ENCODE measurements around the gene FAM168A.
"Not testable (repeated sequence)": the region's sequence is repeated elsewhere in the genome, so short reads cannot be mapped to it uniquely, and the experiment has no call there.

FAM168A gene

DNA sequence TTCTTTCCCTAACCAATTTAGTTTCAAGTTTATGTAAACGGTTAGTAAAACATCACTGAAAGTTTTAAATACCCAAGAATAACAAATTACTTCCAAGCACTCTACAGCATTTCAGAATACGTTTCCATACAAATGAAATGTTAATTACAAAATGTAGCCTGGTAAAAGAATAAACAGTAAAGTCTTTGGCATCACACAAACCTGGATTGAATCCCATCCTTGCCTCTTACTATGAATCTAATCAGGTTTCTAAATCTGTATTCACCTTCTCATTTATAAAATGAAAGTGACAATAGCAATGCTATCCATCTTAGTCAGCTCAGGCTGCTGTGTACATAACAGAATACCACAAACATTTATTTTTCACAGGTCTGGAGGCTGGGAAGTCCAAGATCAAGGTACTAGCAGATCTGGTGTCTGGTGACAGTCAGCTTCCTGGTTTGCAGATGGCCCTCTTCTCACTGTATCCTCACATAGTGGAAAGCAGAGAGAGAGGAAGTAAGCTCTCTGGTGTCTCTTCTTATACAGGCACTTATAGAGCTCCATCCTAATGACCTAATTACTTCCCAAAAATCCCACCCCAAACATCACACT lies 19.2 kb downstream of the FAM168A start:
- H3K4me1 ChIP-seq (ENCODE audit: control insufficient read depth, insufficient read depth, low read length) = peaks cover 6% of the 10 kb centered on the region
- no peaks in the 10 kb centered on the region for H3K36me3 ChIP-seq (ENCODE audit: control insufficient read depth, insufficient read depth, low read length)
- no peaks in the 10 kb centered on the region for H3K9me3 ChIP-seq (ENCODE audit: control insufficient read depth, low read length)
- no peak overlapping the region for H3K4me3 ChIP-seq (ENCODE audit: insufficient read depth, low read depth, low read length)
- H3K27ac ChIP-seq (ENCODE audit: insufficient read depth, low read depth, low read length, poor library complexity, severe bottlenecking) = no peak overlapping the region
- 92 to 97% methylated on average over 2 of the region's 2 CpGs for whole genome bisulfite sequencing, 2 experiments
- H3K27me3 ChIP-seq (ENCODE audit: control insufficient read depth, insufficient read depth, low read length, poor library complexity, severe bottlenecking) = no peaks in the 10 kb centered on the region

DNA sequence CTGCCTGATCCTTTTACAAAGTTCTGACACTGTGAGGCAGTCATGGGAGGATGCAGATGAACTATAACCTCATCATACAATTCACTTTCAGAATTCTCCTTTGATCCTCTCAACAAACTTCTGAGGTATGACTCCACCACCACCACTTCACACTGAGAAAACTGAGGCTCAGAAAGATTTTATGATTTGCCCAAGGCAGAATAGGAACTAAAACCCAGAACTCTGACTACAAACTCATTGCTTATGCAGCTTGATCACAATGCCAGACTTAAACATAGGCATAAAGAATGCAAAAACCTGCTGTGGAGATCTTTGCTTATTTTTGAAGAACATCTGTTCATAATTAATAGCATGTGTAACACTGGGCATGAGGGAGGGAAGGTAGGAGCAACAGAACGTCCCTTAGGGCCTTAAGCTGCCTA lies 20.4 kb downstream of the FAM168A start:
- WGBS, 2 experiments = 83 to 85% methylated on average over 1 of the region's 1 CpG
- no peak overlapping the region for H3K27ac ChIP-seq (ENCODE audit: insufficient read depth, low read depth, low read length, poor library complexity, severe bottlenecking)
- H3K36me3 ChIP-seq (ENCODE audit: control insufficient read depth, insufficient read depth, low read length) = no peaks in the 10 kb centered on the region

DNA sequence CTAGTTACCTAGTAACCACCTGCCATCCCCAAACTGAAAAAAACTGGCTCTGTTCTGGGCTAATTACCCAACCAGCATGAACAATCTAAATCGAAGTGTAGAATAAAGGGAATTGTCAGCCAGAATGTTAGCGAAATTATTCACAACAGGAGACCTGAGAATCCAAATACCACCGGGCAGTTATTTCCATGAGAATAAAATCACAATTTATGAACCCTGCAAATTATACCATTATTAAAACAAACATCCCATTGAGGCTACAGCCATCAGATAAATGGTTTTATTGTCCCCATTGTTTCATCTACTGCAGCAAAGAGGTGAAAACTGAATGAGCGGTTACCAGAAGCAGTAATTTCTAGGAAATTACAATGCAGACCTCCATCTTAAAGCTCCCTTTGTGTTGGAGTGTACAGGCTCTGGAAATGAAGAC lies 21.7 kb downstream of the FAM168A start:
- H3K27ac ChIP-seq (ENCODE audit: insufficient read depth, low read depth, low read length, poor library complexity, severe bottlenecking) = peak overlapping the region; percentile 64
- no peaks in the 10 kb centered on the region for H3K27me3 ChIP-seq (ENCODE audit: control insufficient read depth, insufficient read depth, low read length, poor library complexity, severe bottlenecking)
- H3K4me1 ChIP-seq (ENCODE audit: control insufficient read depth, insufficient read depth, low read length) = peaks cover 6% of the 10 kb centered on the region
- 80 to 84% methylated on average over 4 of the region's 4 CpGs for WGBS, 2 experiments
- no peak overlapping the region for H3K4me3 ChIP-seq (ENCODE audit: insufficient read depth, low read depth, low read length)
- no peaks in the 10 kb centered on the region for H3K36me3 ChIP-seq (ENCODE audit: control insufficient read depth, insufficient read depth, low read length)
- no peaks in the 10 kb centered on the region for H3K9me3 ChIP-seq (ENCODE audit: control insufficient read depth, low read length)

More for the DNA sequence above, 20.4 kb downstream of the FAM168A start:
- H3K27me3 ChIP-seq (ENCODE audit: control insufficient read depth, insufficient read depth, low read length, poor library complexity, severe bottlenecking) = no peaks in the 10 kb centered on the region
- no peaks in the 10 kb centered on the region for H3K9me3 ChIP-seq (ENCODE audit: control insufficient read depth, low read length)
- peaks cover 6% of the 10 kb centered on the region for H3K4me1 ChIP-seq (ENCODE audit: control insufficient read depth, insufficient read depth, low read length)
- H3K4me3 ChIP-seq (ENCODE audit: insufficient read depth, low read depth, low read length) = no peak overlapping the region

DNA sequence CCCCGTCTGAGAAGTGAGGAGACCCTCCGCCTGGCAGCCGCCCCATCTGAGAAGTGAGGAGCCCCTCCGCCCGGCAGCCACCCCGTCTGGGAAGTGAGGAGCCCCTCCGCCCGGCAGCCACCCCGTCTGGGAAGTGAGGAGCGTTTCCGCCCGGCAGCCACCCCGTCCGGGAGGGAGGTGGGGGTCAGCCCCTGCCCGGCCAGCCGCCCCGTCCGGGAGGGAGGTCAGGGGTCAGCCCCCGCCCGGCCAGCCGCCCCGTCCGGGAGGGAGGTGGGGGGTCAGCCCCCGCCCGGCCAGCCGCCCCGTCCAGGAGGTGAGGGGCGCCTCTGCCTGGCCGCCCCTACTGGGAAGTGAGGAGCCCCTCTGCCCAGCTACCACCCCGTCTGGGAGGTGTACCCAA lies 25.9 kb downstream of the FAM168A start:
- not testable (repeated sequence) for H3K4me1 ChIP-seq (ENCODE audit: control insufficient read depth, insufficient read depth, low read length); H3K36me3 ChIP-seq (ENCODE audit: control insufficient read depth, insufficient read depth, low read length); H3K4me3 ChIP-seq (ENCODE audit: insufficient read depth, low read depth, low read length); H3K27me3 ChIP-seq (ENCODE audit: control insufficient read depth, insufficient read depth, low read length, poor library complexity, severe bottlenecking); H3K27ac ChIP-seq (ENCODE audit: insufficient read depth, low read depth, low read length, poor library complexity, severe bottlenecking); H3K9me3 ChIP-seq (ENCODE audit: control insufficient read depth, low read length)
- WGBS, 2 experiments = 97% methylated on average over 24 to 27 of the region's 30 CpGs

DNA sequence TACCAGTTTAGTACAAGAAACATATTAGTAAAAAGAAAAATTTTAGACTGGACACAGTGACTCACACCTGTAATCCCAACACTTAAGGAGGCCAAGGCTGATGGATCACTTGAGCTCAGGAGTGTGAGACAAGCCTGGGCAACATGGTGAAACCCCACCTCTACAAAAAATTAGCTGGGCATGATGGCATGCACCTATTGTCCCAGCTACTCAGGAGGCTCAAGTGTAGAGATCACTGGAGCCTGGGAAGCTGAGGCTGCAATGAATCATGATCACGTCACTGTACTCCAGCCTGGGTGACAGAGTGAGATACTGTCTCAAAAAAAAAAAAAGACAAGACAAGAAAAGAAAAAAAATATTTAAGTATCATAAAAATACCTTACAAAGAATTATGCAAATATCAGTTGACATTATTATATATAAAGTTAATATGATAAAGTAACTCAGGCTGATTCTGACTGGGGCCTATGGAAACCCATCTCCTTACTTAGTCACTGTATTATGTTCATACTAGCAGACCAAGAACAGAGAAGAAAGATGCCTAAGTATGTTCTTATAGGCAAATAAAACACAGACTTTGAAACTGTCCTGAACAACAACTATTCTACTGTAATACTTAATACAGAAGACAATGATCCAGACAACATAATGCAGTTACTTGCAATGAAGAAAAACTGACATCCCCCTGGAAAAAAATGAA lies 27.3 kb downstream of the FAM168A start:
- Histone ChIP-seq H3K27ac (ENCODE audit: insufficient read depth, low read depth, low read length, poor library complexity, severe bottlenecking) (no peak overlapping the region), H3K36me3 (ENCODE audit: control insufficient read depth, insufficient read depth, low read length) (no peaks in the 10 kb centered on the region)
- 94% methylated on average over 1 of the region's 1 CpG; no CpG with 5 or more reads in 1 of the 2 experiments for WGBS, 2 experiments

DNA sequence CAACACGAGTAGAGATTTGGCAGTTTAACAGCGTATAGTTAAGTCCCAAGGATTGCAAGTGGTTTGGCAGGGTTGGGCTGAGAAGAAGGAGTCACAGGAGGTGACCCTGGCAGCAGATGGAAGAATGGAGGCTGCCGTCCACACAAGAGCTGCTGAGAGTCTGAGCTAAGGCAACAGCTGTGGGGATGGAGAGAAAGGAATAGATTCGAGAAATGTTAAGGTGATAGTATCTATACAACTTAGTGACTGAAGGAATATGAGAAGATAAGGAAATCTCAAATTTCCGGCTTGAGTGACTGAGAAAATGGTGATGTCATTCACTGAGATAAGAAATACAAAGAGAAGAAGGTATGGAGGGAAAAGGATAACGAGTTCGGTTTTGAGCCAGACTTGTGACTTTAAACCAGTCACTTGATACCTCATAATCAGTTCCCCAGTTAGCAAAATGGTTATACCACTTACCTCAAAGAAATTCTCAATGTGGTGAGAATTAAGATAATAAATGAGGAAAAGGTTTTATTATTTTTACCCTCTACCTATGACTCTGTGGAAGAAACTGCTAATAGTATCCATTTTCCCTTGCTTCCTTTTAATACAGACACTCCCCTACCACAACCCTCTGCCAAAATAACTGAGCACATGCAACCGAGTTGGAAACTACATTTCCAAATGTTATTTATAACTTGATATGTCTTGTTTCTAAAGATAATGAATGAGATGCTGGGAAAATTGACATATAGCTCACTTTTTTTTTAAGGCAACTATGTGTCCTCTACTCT lies 30.7 kb downstream of the FAM168A start:
- no peaks in the 10 kb centered on the region for H3K36me3 ChIP-seq (ENCODE audit: control insufficient read depth, insufficient read depth, low read length)
- H3K27me3 ChIP-seq (ENCODE audit: control insufficient read depth, insufficient read depth, low read length, poor library complexity, severe bottlenecking) = no peaks in the 10 kb centered on the region
- no peak overlapping the region for H3K4me3 ChIP-seq (ENCODE audit: insufficient read depth, low read depth, low read length)
- H3K9me3 ChIP-seq (ENCODE audit: control insufficient read depth, low read length) = no peaks in the 10 kb centered on the region
- no peaks in the 10 kb centered on the region for H3K4me1 ChIP-seq (ENCODE audit: control insufficient read depth, insufficient read depth, low read length)
- H3K27ac ChIP-seq (ENCODE audit: insufficient read depth, low read depth, low read length, poor library complexity, severe bottlenecking) = no peak overlapping the region
- 88 to 89% methylated on average over 7 to 8 of the region's 8 CpGs for WGBS, 2 experiments

More for the DNA sequence above, 27.3 kb downstream of the FAM168A start:
- Histone ChIP-seq H3K27me3 (ENCODE audit: control insufficient read depth, insufficient read depth, low read length, poor library complexity, severe bottlenecking) (no peaks in the 10 kb centered on the region), H3K9me3 (ENCODE audit: control insufficient read depth, low read length) (no peaks in the 10 kb centered on the region), H3K4me3 (ENCODE audit: insufficient read depth, low read depth, low read length) (no peak overlapping the region), H3K4me1 (ENCODE audit: control insufficient read depth, insufficient read depth, low read length) (no peaks in the 10 kb centered on the region)

DNA sequence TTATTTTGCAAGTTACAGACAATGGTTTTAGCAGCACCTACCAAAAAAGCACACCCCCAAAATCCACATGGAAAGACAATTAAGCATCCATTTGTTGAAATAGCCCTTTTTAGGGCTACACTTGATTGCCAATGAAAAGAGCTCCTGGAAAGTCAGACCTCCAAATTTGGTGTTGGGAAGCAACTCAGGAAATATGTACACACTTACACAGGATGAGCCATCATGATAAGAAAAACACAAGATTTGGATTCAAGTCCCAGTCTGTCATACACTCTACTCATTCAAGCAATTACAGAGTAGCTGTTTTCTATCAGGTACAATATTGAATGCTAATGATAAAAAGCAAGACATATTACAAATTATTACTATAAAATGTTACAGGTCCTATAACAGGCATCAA lies 31.5 kb downstream of the FAM168A start:
- Histone ChIP-seq H3K9me3 (ENCODE audit: control insufficient read depth, low read length) (no peaks in the 10 kb centered on the region), H3K4me1 (ENCODE audit: control insufficient read depth, insufficient read depth, low read length) (no peaks in the 10 kb centered on the region), H3K27me3 (ENCODE audit: control insufficient read depth, insufficient read depth, low read length, poor library complexity, severe bottlenecking) (no peaks in the 10 kb centered on the region), H3K36me3 (ENCODE audit: control insufficient read depth, insufficient read depth, low read length) (no peaks in the 10 kb centered on the region), H3K4me3 (ENCODE audit: insufficient read depth, low read depth, low read length) (no peak overlapping the region), H3K27ac (ENCODE audit: insufficient read depth, low read depth, low read length, poor library complexity, severe bottlenecking) (no peak overlapping the region)

DNA sequence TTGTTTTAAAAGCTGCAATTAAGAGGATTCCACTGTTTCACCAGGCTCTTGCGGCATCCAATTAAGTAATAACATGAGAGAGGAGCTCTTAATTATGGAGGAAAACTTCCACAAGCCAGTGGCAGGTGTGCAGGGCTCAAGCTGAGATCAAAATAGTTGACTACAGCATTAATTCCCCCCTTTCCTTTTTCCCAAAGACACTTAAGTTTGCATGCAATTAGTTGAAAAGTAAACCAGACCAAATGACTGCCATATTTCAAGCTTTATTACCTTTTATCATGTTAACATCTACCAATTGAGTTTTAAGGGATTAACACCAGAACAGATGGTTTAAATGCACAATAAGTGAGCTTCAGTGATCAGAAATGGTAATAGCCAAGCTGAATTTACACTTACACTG lies 32.1 kb downstream of the FAM168A start:
- H3K4me1 ChIP-seq (ENCODE audit: control insufficient read depth, insufficient read depth, low read length) = no peaks in the 10 kb centered on the region
- H3K36me3 ChIP-seq (ENCODE audit: control insufficient read depth, insufficient read depth, low read length) = no peaks in the 10 kb centered on the region
- H3K27ac ChIP-seq (ENCODE audit: insufficient read depth, low read depth, low read length, poor library complexity, severe bottlenecking) = no peak overlapping the region
- 31 to 64% methylated on average over 1 of the region's 1 CpG for WGBS, 2 experiments
- no peaks in the 10 kb centered on the region for H3K27me3 ChIP-seq (ENCODE audit: control insufficient read depth, insufficient read depth, low read length, poor library complexity, severe bottlenecking)
- no peaks in the 10 kb centered on the region for H3K9me3 ChIP-seq (ENCODE audit: control insufficient read depth, low read length)
- no peak overlapping the region for H3K4me3 ChIP-seq (ENCODE audit: insufficient read depth, low read depth, low read length)

DNA sequence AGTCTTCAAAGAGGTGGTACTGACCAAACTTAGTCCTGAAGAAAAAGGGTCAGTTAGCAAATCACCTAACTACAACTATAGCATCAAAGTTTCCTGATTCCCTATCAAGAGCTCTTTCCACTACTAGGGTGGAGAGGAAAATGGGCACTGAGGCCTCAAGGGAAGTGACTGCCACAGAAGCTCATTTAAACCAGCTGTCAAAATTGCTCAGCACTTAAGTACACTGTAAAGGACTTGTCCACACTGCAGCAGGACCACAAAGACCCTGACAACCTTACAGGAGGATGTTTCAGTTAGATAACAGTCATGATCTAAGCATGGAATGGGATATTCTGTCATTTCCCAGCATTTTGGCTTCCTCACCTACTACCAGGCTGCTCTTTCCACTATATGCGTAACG lies 33.0 kb downstream of the FAM168A start:
- no peaks in the 10 kb centered on the region for H3K27me3 ChIP-seq (ENCODE audit: control insufficient read depth, insufficient read depth, low read length, poor library complexity, severe bottlenecking)
- no peaks in the 10 kb centered on the region for H3K4me1 ChIP-seq (ENCODE audit: control insufficient read depth, insufficient read depth, low read length)
- no peaks in the 10 kb centered on the region for H3K9me3 ChIP-seq (ENCODE audit: control insufficient read depth, low read length)
- H3K4me3 ChIP-seq (ENCODE audit: insufficient read depth, low read depth, low read length) = no peak overlapping the region
- no peak overlapping the region for H3K27ac ChIP-seq (ENCODE audit: insufficient read depth, low read depth, low read length, poor library complexity, severe bottlenecking)
- 93 to 98% methylated on average over 2 of the region's 2 CpGs for WGBS, 2 experiments
- H3K36me3 ChIP-seq (ENCODE audit: control insufficient read depth, insufficient read depth, low read length) = no peaks in the 10 kb centered on the region

DNA sequence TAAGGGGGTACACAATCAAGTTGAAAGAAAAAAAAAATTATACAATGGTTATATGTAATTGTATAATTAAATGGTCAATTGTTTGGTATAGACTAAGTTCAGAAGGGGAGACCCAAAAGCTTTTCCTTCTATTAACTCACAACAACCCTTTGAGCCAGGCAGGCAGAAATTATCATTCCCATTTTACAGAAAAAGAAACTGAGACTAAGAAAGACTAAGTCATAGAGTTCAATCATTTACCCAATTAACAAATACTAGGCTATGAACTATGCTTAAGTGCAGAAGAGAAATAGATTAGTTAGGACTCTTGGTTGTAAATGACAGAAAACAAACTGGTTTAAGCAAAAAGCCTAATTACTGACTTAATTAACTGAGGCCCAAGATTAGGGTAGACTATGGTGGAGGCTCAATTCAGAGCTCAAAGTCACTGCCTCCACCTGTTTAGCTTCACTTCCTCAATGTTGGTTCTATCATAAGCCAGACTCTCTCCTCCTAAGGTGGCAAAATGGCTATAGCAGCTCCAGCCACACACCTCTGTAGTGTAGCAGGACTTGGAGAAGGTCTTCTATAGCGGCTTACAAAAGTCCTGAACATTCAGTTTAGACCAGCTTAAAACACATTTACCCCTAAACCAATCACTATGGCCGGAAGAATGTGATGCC lies 34.2 kb downstream of the FAM168A start:
- Histone ChIP-seq H3K4me3 (ENCODE audit: insufficient read depth, low read depth, low read length) (no peak overlapping the region), H3K4me1 (ENCODE audit: control insufficient read depth, insufficient read depth, low read length) (no peaks in the 10 kb centered on the region)
- 90 to 91% methylated on average over 2 of the region's 2 CpGs for WGBS, 2 experiments

More for the DNA sequence above, 34.2 kb downstream of the FAM168A start:
- Histone ChIP-seq H3K9me3 (ENCODE audit: control insufficient read depth, low read length) (no peaks in the 10 kb centered on the region), H3K27ac (ENCODE audit: insufficient read depth, low read depth, low read length, poor library complexity, severe bottlenecking) (no peak overlapping the region), H3K36me3 (ENCODE audit: control insufficient read depth, insufficient read depth, low read length) (no peaks in the 10 kb centered on the region), H3K27me3 (ENCODE audit: control insufficient read depth, insufficient read depth, low read length, poor library complexity, severe bottlenecking) (no peaks in the 10 kb centered on the region)
